ENCODE data around the gene DCUN1D1.

The DCUN1D1 gene

GRCh38 chr3:182909318-182910040 is 70.9 kb downstream of the DCUN1D1 start:
- Mint-ChIP-seq H3K36me3 (peaks cover 42% of the 10 kb centered on the region), H3K4me3 (no peak overlapping the region), H3K4me1 (peaks cover 50% of the 10 kb centered on the region), H3K27me3 (no peaks in the 10 kb centered on the region), H3K9me3 (no peaks in the 10 kb centered on the region), H3K27ac (peak overlapping the region; percentile 14)
- no peak for DNase-seq
- CTCF ChIA-PET: interaction anchor here (0.7 to 2.6 kb wide), 10 partner anchors 11 to 213 kb away, joined by 3 to 17 read pairs (median 4); no protein-coding TSS in a partner anchor

GRCh38 chr3:182908471-182908870 is 71.9 kb downstream of the DCUN1D1 start:
- CTCF ChIA-PET: interaction anchor here (0.8 to 1.4 kb wide), 4 partner anchors 8 to 200 kb away, joined by 3 read pairs; no protein-coding TSS in a partner anchor
- no peak overlapping the region for H3K27ac Mint-ChIP-seq
- no peak for DNase-seq
- H3K4me1 Mint-ChIP-seq: peaks cover 41% of the 10 kb centered on the region
- peaks cover 40% of the 10 kb centered on the region for H3K36me3 Mint-ChIP-seq
- H3K4me3 Mint-ChIP-seq: no peak overlapping the region
- H3K9me3 Mint-ChIP-seq: no peaks in the 10 kb centered on the region
- H3K27me3 Mint-ChIP-seq: no peaks in the 10 kb centered on the region

- DNase-seq: no peak
- no peaks in the 10 kb centered on the region for H3K9me3 Mint-ChIP-seq
- H3K4me1 Mint-ChIP-seq: peaks cover 17% of the 10 kb centered on the region
- H3K27ac Mint-ChIP-seq: no peak overlapping the region
- CTCF ChIA-PET: interaction anchor here (1.1 to 1.2 kb wide), 2 partner anchors 192 to 478 kb away, joined by 3 read pairs; no protein-coding TSS in a partner anchor
- no peaks in the 10 kb centered on the region for H3K27me3 Mint-ChIP-seq
- H3K36me3 Mint-ChIP-seq: peaks cover 28% of the 10 kb centered on the region
- H3K4me3 Mint-ChIP-seq: no peak overlapping the region
Observed at GRCh38 chr3:182906036-182906435, 74.3 kb downstream of the DCUN1D1 start.

- Mint-ChIP-seq H3K27me3 (no peaks in the 10 kb centered on the region), H3K4me1 (peaks cover 14% of the 10 kb centered on the region), H3K4me3 (no peak overlapping the region), H3K9me3 (no peaks in the 10 kb centered on the region), H3K36me3 (peaks cover 28% of the 10 kb centered on the region), H3K27ac (peak overlapping the region; percentile 2)
- CTCF ChIA-PET: interaction anchor here (1.1 to 1.2 kb wide), 2 partner anchors 191 to 478 kb away, joined by 3 read pairs; no protein-coding TSS in a partner anchor
- no peak for DNase-seq
Observed at GRCh38 chr3:182905623-182906022, 74.7 kb downstream of the DCUN1D1 start.

GRCh38 chr3:182904164-182904563 is 76.2 kb downstream of the DCUN1D1 start:
- Mint-ChIP-seq H3K4me3 (no peak overlapping the region), H3K4me1 (peaks cover 2% of the 10 kb centered on the region), H3K36me3 (peaks cover 33% of the 10 kb centered on the region), H3K9me3 (no peaks in the 10 kb centered on the region), H3K27ac (no peak overlapping the region), H3K27me3 (no peaks in the 10 kb centered on the region)
- CTCF ChIA-PET: interaction anchor here (0.7 to 1.2 kb wide), 2 partner anchors 11 to 190 kb away, joined by 3 to 4 read pairs; no protein-coding TSS in a partner anchor
- no peak for DNase-seq

- CTCF ChIA-PET: interaction anchor here (1.4 to 2.3 kb wide), 2 partner anchors 191 to 220 kb away, joined by 4 to 7 read pairs; no protein-coding TSS in a partner anchor
- Mint-ChIP-seq H3K36me3 (peaks cover 35% of the 10 kb centered on the region), H3K27me3 (no peaks in the 10 kb centered on the region), H3K4me3 (no peak overlapping the region), H3K27ac (peak overlapping the region; percentile 0), H3K9me3 (no peaks in the 10 kb centered on the region), H3K4me1 (no peaks in the 10 kb centered on the region)
- no peak for DNase-seq
Observed at GRCh38 chr3:182902236-182902635, 78.1 kb downstream of the DCUN1D1 start.

- CTCF ChIA-PET: no interaction called here
- Mint-ChIP-seq H3K27me3 (no peaks in the 10 kb centered on the region), H3K4me1 (no peaks in the 10 kb centered on the region), H3K36me3 (peaks cover 40% of the 10 kb centered on the region), H3K9me3 (no peaks in the 10 kb centered on the region), H3K4me3 (no peak overlapping the region), H3K27ac (no peak overlapping the region)
- no peak for DNase-seq
Observed at GRCh38 chr3:182896553-182896952, 83.8 kb downstream of the DCUN1D1 start.

- no peaks in the 10 kb centered on the region for H3K4me1 Mint-ChIP-seq
- CTCF ChIA-PET: no interaction called here
- H3K27me3 Mint-ChIP-seq: no peaks in the 10 kb centered on the region
- H3K27ac Mint-ChIP-seq: no peak overlapping the region
- H3K4me3 Mint-ChIP-seq: no peak overlapping the region
- H3K36me3 Mint-ChIP-seq: peaks cover 44% of the 10 kb centered on the region
- no peak for DNase-seq
- no peaks in the 10 kb centered on the region for H3K9me3 Mint-ChIP-seq
Observed at GRCh38 chr3:182895513-182896112, 84.7 kb downstream of the DCUN1D1 start.

- Mint-ChIP-seq H3K4me3 (no peak overlapping the region), H3K27me3 (no peaks in the 10 kb centered on the region), H3K36me3 (peaks cover 46% of the 10 kb centered on the region), H3K27ac (no peak overlapping the region), H3K9me3 (no peaks in the 10 kb centered on the region), H3K4me1 (no peaks in the 10 kb centered on the region)
- CTCF ChIA-PET: no interaction called here
- DNase-seq: no peak
Observed at GRCh38 chr3:182892226-182892625, 88.1 kb downstream of the DCUN1D1 start.

GRCh38 chr3:182891364-182891763 is 89.0 kb downstream of the DCUN1D1 start:
- Mint-ChIP-seq H3K4me3 (no peak overlapping the region), H3K4me1 (no peaks in the 10 kb centered on the region), H3K27ac (no peak overlapping the region), H3K27me3 (no peaks in the 10 kb centered on the region), H3K36me3 (peaks cover 50% of the 10 kb centered on the region), H3K9me3 (no peaks in the 10 kb centered on the region)
- CTCF ChIA-PET: no interaction called here
- DNase-seq: no peak

GRCh38 chr3:182889948-182890629 is 90.2 kb downstream of the DCUN1D1 start:
- CTCF ChIA-PET: no interaction called here
- Mint-ChIP-seq H3K9me3 (no peaks in the 10 kb centered on the region), H3K27me3 (no peaks in the 10 kb centered on the region), H3K4me1 (no peaks in the 10 kb centered on the region), H3K27ac (no peak overlapping the region), H3K36me3 (peaks cover 53% of the 10 kb centered on the region), H3K4me3 (no peak overlapping the region)
- DNase-seq: no peak

All from activated naive CD4-positive, alpha-beta T cell treated with anti-CD3 and anti-CD28 coated beads, Interleukin-2, amount 10 ng/mL, durations not matched to agents 7 days and 5 days (primary cell).